H1 (cell line): ENCODE measurements around the gene S100A14. TPM values are rescaled to one million over a fixed set of nuclear protein-coding genes. Genes with fewer than 3 reads are reported as not detected.

Experiments used
- CTCF ChIA-PET: fragments of 300-600 bp; sonication (Branson Sonifier 250); formaldehyde crosslinking; loops from one replicate; lab custom pipeline; 2021; ENCODE audit not compliant: partially characterized antibody; lab: Charles Lee
- POLR2A ChIA-PET: fragments of 300-600 bp; sonication (Branson Sonifier 250); formaldehyde crosslinking; loops from one replicate; lab custom pipeline; 2021; ENCODE audit warnings: inconsistent platforms; ENCODE audit not compliant: partially characterized antibody; lab: Charles Lee
- DNase-seq, 2 experiments: peaks; one replicate each; pipeline versions ENCODE4 v3.0.0 to v3.0.0-alpha.2; 2010 to 2022; ENCODE audit warnings: low spot score in 2 of 2, low read depth in 1 of 2, mixed read lengths in 1 of 2
- FAIRE-seq: peaks from 2 replicates; lab custom pipeline; 2011; peaks lifted over from hg19 to GRCh38; lab: Jason Lieb, UNC
- H2AFZ ChIP-seq: 2 replicates; pipeline ENCODE4 v1.8.1; 2012; ENCODE audit warnings: low read length, inconsistent platforms
- H2AK5ac ChIP-seq: 2 replicates; pipeline ENCODE4 v1.6.1; 2013; ENCODE audit warnings: low read depth, low read length
- H2BK120ac ChIP-seq: replicated peaks from 2 replicates; pipeline ENCODE3; 2013; ENCODE audit warnings: low read depth, low read length, inconsistent platforms
- H2BK12ac ChIP-seq: 2 replicates; pipeline ENCODE4 v1.6.1; 2013; ENCODE audit warnings: low read depth, low read length
- H2BK15ac ChIP-seq: 2 replicates; pipeline ENCODE4 v1.6.1; 2013; ENCODE audit warnings: low read length
- H2BK20ac ChIP-seq: 2 replicates; pipeline ENCODE4 v1.6.1; 2013; ENCODE audit warnings: low read length
- H2BK5ac ChIP-seq: 2 replicates; pipeline ENCODE4 v1.6.1; 2013; ENCODE audit warnings: low read depth, low read length
- H3K14ac ChIP-seq: 2 replicates; pipeline ENCODE4 v1.6.1; 2013; ENCODE audit warnings: inconsistent platforms; ENCODE audit not compliant: insufficient read length
- H3K18ac ChIP-seq: 2 replicates; pipeline ENCODE4 v1.6.1; 2013; ENCODE audit warnings: low read length; ENCODE audit errors: extremely low read depth
- H3K23ac ChIP-seq: 2 replicates; pipeline ENCODE4 v1.6.1; 2013; ENCODE audit warnings: inconsistent platforms; ENCODE audit not compliant: insufficient read length
- H3K23me2 ChIP-seq: 2 replicates; pipeline ENCODE4 v1.6.1; 2013; ENCODE audit warnings: low read depth, low read length
- H3K27ac ChIP-seq: 2 replicates; pipeline ENCODE4 v1.6.1; 2011; ENCODE audit warnings: low read depth, low read length, inconsistent platforms
- H3K27me3 ChIP-seq, 4 experiments: replicated peaks in 1 of 4; 1 replicate in 1 of 4; 2 replicates in 3 of 4; pipeline versions ENCODE4 v1.6.1 to v1.8.1; 2011 to 2013; ENCODE audit warnings: low read length in 3 of 4, mild to moderate bottlenecking in 3 of 4, inconsistent platforms in 2 of 4, mixed read lengths in 2 of 4, moderate library complexity in 1 of 4; ENCODE audit not compliant: control insufficient read depth in 3 of 4, insufficient read depth in 3 of 4; ENCODE audit errors: extremely low read depth in 1 of 4
- H3K36me3 ChIP-seq, 4 experiments: 2 replicates each; pipeline versions ENCODE4 v1.6.1 to v1.8.1; 2011 to 2013; ENCODE audit warnings: mild to moderate bottlenecking in 4 of 4, low read length in 3 of 4, moderate library complexity in 2 of 4, control low read depth in 1 of 4, inconsistent platforms in 1 of 4; ENCODE audit not compliant: insufficient read depth in 4 of 4, control insufficient read depth in 2 of 4
- H3K4ac ChIP-seq: replicated peaks from 2 replicates; pipeline ENCODE3; 2013; ENCODE audit warnings: low read length, low read depth, mixed read lengths, inconsistent platforms; ENCODE audit not compliant: insufficient read length
- H3K4me1 ChIP-seq, 4 experiments: replicated peaks in 1 of 4; 1 replicate in 1 of 4; 2 replicates in 3 of 4; pipeline versions ENCODE4 v1.6.1 to v1.8.1; 2011 to 2013; ENCODE audit warnings: low read length in 3 of 4, inconsistent platforms in 2 of 4, mixed read lengths in 1 of 4; ENCODE audit not compliant: insufficient read depth in 4 of 4, control insufficient read depth in 3 of 4
- H3K4me2 ChIP-seq, 2 experiments: 2 replicates each; pipeline versions ENCODE4 v1.6.1 to v1.8.1; 2011 to 2013; ENCODE audit warnings: low read depth in 2 of 2, low read length in 2 of 2, control low read depth in 1 of 2, inconsistent platforms in 1 of 2, mild to moderate bottlenecking in 1 of 2; ENCODE audit not compliant: insufficient read depth in 1 of 2
- H3K4me3 ChIP-seq, 4 experiments: fragments of 200-600, 300-600 bp in 1 of 4; sonication (generic), shearing (Covaris generic), sonication (Bioruptor Twin) in 1 of 4; 2 replicates each; pipeline versions ENCODE4 v1.5.1 to v1.8.1; 2011 to 2016; ENCODE audit warnings: low read length in 4 of 4, low read depth in 3 of 4, control low read depth in 2 of 4, inconsistent platforms in 2 of 4, mild to moderate bottlenecking in 2 of 4, mixed read lengths in 1 of 4, moderate library complexity in 1 of 4; ENCODE audit not compliant: insufficient read depth in 2 of 4; ENCODE audit errors: extremely low read depth in 1 of 4
- H3K56ac ChIP-seq: replicated peaks from 2 replicates; pipeline ENCODE3; 2013; ENCODE audit warnings: low read depth, mild to moderate bottlenecking, mixed read lengths, low read length, inconsistent platforms; ENCODE audit not compliant: insufficient read length
- H3K79me1 ChIP-seq: 2 replicates; pipeline ENCODE4 v1.6.1; 2013; ENCODE audit warnings: low read depth, low read length, control low read depth
- H3K79me2 ChIP-seq, 2 experiments: 2 replicates each; pipeline versions ENCODE4 v1.6.1 to v1.8.1; 2012 to 2013; ENCODE audit warnings: low read length in 2 of 2, mild to moderate bottlenecking in 2 of 2, inconsistent platforms in 1 of 2; ENCODE audit not compliant: insufficient read depth in 2 of 2, control insufficient read depth in 1 of 2
- H3K9ac ChIP-seq, 4 experiments: replicated peaks in 1 of 4; 1 replicate in 1 of 4; 2 replicates in 3 of 4; pipeline versions ENCODE4 v1.6.1 to v1.8.1; 2011 to 2013; ENCODE audit warnings: low read depth in 3 of 4, low read length in 3 of 4, control low read depth in 2 of 4, mild to moderate bottlenecking in 2 of 4, moderate library complexity in 2 of 4, inconsistent platforms in 1 of 4; ENCODE audit errors: extremely low read depth in 1 of 4
- H3K9me3 ChIP-seq, 2 experiments: 2 replicates each; pipeline versions ENCODE4 v1.6.1 to v1.8.1; 2012 to 2013; ENCODE audit warnings: mild to moderate bottlenecking in 2 of 2, moderate library complexity in 2 of 2, control low read depth in 1 of 2, inconsistent platforms in 1 of 2, low read depth in 1 of 2, low read length in 1 of 2, mixed read lengths in 1 of 2; ENCODE audit not compliant: insufficient read depth in 2 of 2
- H4K20me1 ChIP-seq, 2 experiments: replicated peaks in 1 of 2; 2 replicates each; pipeline versions ENCODE3 to v1.8.1; 2011 to 2013; ENCODE audit warnings: inconsistent platforms in 2 of 2, low read length in 2 of 2, mild to moderate bottlenecking in 1 of 2; ENCODE audit not compliant: insufficient read depth in 2 of 2, control insufficient read depth in 1 of 2
- H4K5ac ChIP-seq: 2 replicates; pipeline ENCODE4 v1.6.1; 2013; ENCODE audit warnings: low read length, low read depth, mixed read lengths, inconsistent platforms; ENCODE audit not compliant: insufficient read length
- H4K8ac ChIP-seq: 2 replicates; pipeline ENCODE4 v1.8.0; 2013; ENCODE audit warnings: mild to moderate bottlenecking, moderate library complexity, low read length, inconsistent platforms; ENCODE audit not compliant: insufficient read depth; ENCODE audit errors: extremely low read depth
- H4K91ac ChIP-seq: replicated peaks from 2 replicates; pipeline ENCODE3; 2013; ENCODE audit warnings: low read length, mixed read lengths, inconsistent platforms; ENCODE audit not compliant: insufficient read length
- CHD2 ChIP-seq: IDR thresholded peaks from 2 replicates; pipeline ENCODE4 v1.6.1; 2012; ENCODE audit warnings: low read length, improper control_type of control experiment
- CREB1 ChIP-seq: IDR thresholded peaks from 2 replicates; pipeline ENCODE4 v1.6.1; 2012; ENCODE audit warnings: inconsistent platforms
- WGBS, 2 experiments: shearing (Covaris generic) in 1 of 2; methylation state at CpG; one replicate each; pipeline versions ENCODE4 v1.1.6 to v1.1.7; 2013 to 2015; ENCODE audit warnings: low lambda C conversion rate in 2 of 2, mixed read lengths in 2 of 2, inconsistent platforms in 1 of 2, low coverage in 1 of 2, missing lambda C conversion rate in 1 of 2; ENCODE audit not compliant: insufficient replicate concordance in 2 of 2, insufficient coverage in 1 of 2, insufficient read length in 1 of 2; ENCODE audit errors: extremely low coverage in 1 of 2, missing lambda C conversion rate in 1 of 2; 5-methylcytosine and 5-hydroxymethylcytosine counted together
- polyA plus RNA-seq, 7 experiments: library from polyadenylated mRNA; depleted of rRNA in 3 of 7; stranded (reverse) in 5 of 7; unstranded in 2 of 7; fragments of >200 nt in 5 of 7; fragments of 200-250 nt in 2 of 7; gene quantifications; 1 replicate in 5 of 7; 2 replicates in 1 of 7; 4 replicates in 1 of 7; pipeline versions ENCODE4 v1.2.1 to v1.2.3, GENCODE V29; 2011 to 2013; ENCODE audit warnings: missing spikeins in 2 of 7, mixed read lengths in 2 of 7
- total RNA-seq: library from RNA; stranded (reverse); fragmentation: NEBNext Ultra II Directional; extraction: Animal tissue kit (Norgen Biotek cat#: 25700); gene quantifications from 2 replicates; pipeline ENCODE4 v1.2.1, GENCODE V29; 2021

S100A14 gene
- total and polyA plus RNA-seq, 2 of the 8 experiments (the other 6 are each of a cell fraction or from before 2014, with no cell fraction given): 1.4 to 5.3 TPM

DNA sequence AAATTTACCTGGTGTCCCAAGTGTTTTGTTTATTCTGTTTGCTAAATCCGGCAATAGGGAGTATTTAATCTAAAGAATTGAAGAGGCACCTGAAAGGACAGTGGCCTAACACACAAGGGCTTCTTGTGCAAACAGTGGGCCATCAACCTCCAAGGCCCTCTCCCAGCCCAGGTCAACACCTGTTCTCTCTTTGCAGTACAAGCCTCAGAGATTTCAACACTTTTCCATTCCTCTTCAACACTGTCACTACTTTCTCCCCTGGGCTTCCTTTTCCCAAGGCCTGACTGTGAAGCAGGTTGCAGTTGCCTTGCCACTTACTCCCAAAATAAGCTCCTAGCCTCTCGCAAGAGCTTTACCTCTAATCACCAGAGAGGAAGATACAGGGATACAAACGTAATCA is 39.2 kb upstream of the S100A14 start:
- no peak overlapping the region for H3K14ac ChIP-seq
- no peak overlapping the region for H2BK15ac ChIP-seq
- no peak for TF ChIP-seq CREB1
- no peak for TF ChIP-seq CHD2
- H3K4me2 ChIP-seq: no peak overlapping the region
- DNase-seq (no peak), FAIRE-seq (no peak)
- no peak overlapping the region for H3K56ac ChIP-seq
- H3K4me1 ChIP-seq: peaks cover 0 to 4% (median 2%) of the 10 kb centered on the region in 4 experiments; a peak in 2 of 7 replicates
- no peak overlapping the region for H3K4me3 ChIP-seq
- H3K36me3 ChIP-seq: no peaks in the 10 kb centered on the region
- no peak overlapping the region for H2AFZ ChIP-seq
- H3K79me2 ChIP-seq: peaks cover 0 to 11% of the 10 kb centered on the region in 2 experiments; a peak in 2 of 4 replicates
- no peak overlapping the region for H4K5ac ChIP-seq
- no peak overlapping the region for H2BK5ac ChIP-seq
- WGBS, 2 experiments: 84% methylated on average over 3 of the region's 3 CpGs; no CpG with 5 or more reads in 1 of the 2 experiments
- no peak overlapping the region for H3K9ac ChIP-seq
- H2AK5ac ChIP-seq: no peak overlapping the region
- no peaks in the 10 kb centered on the region for H3K27me3 ChIP-seq
- H3K4ac ChIP-seq: no peak overlapping the region
- no peak overlapping the region for H3K27ac ChIP-seq
- ChIA-PET POLR2A (interaction anchor here (0.6 to 19.8 kb wide), 3 partner anchors 11 to 12 kb away, joined by 3 to 343 read pairs (median 3); no protein-coding TSS in a partner anchor), CTCF (interaction anchor here (0.8 to 1.4 kb wide), 3 partner anchors 8 to 117 kb away, joined by 3 to 5 read pairs (median 3); partner anchors contain the start of gene S100A1)
- no peak overlapping the region for H2BK20ac ChIP-seq
- H2BK120ac ChIP-seq: no peak overlapping the region
- no peak overlapping the region for H3K23ac ChIP-seq
- no peaks in the 10 kb centered on the region for H3K9me3 ChIP-seq
- H3K79me1 ChIP-seq: peaks cover 5% of the 10 kb centered on the region; the same call in 1 of the 2 replicates
- H3K18ac ChIP-seq: no peak overlapping the region
- H2BK12ac ChIP-seq: no peak overlapping the region
- H4K91ac ChIP-seq: no peak overlapping the region
- no peak overlapping the region for H4K8ac ChIP-seq
- H4K20me1 ChIP-seq: peaks cover 0 to 5% of the 10 kb centered on the region in 2 experiments
- no peaks in the 10 kb centered on the region for H3K23me2 ChIP-seq
